Measurements from ENCODE around the gene CADPS2. TPM values are rescaled to one million over a fixed set of nuclear protein-coding genes. Genes with fewer than 3 reads are reported as not detected.
"Not testable (repeated sequence)": the region's sequence is repeated elsewhere in the genome, so short reads cannot be mapped to it uniquely, and the experiment has no call there.

Gene CADPS2
- total RNA-seq, 1 donor from 2014 or later: 9.7 TPM

- DNase-seq (ENCODE audit: low spot score): no peak
Observed at GRCh38 chr7:122300211-122300932, 585.9 kb downstream of the CADPS2 start.

- no peak for DNase-seq (ENCODE audit: low spot score)
Observed at GRCh38 chr7:122299624-122300210, 586.5 kb downstream of the CADPS2 start.

- DNase-seq (ENCODE audit: low spot score): no peak
Observed at GRCh38 chr7:122298618-122299017, 587.6 kb downstream of the CADPS2 start.

GRCh38 chr7:122298131-122298530 is 588.1 kb downstream of the CADPS2 start:
- DNase-seq (ENCODE audit: low spot score): no peak

GRCh38 chr7:122291189-122291588 is 595.1 kb downstream of the CADPS2 start:
- no peak for DNase-seq (ENCODE audit: low spot score)

- no peak for DNase-seq (ENCODE audit: low spot score)
Observed at GRCh38 chr7:122290476-122290875, 595.8 kb downstream of the CADPS2 start.

- no peak for DNase-seq (ENCODE audit: low spot score)
Observed at GRCh38 chr7:122289426-122289825, 596.8 kb downstream of the CADPS2 start.

- DNase-seq (ENCODE audit: low spot score): not testable (repeated sequence)
Observed at GRCh38 chr7:122284608-122285007, 601.7 kb downstream of the CADPS2 start.

GRCh38 chr7:122273117-122273516 is 613.1 kb downstream of the CADPS2 start:
- DNase-seq (ENCODE audit: low spot score): no peak

GRCh38 chr7:122269241-122269640 is 617.0 kb downstream of the CADPS2 start:
- no peak for DNase-seq (ENCODE audit: low spot score)

Other genes starting within 250 kb of the CADPS2 start
- 0.90 TPM for gene RNF133, start 187.3 kb downstream of the CADPS2 start, total RNA-seq
- 1.2 TPM for gene RNF148, start 183.5 kb downstream of the CADPS2 start, total RNA-seq
- not detected for gene TAS2R16, start 109.2 kb upstream of the CADPS2 start, total RNA-seq

Data from mesenteric fat pad (tissue), 1 donor.